Liver (tissue), 9 donors: ENCODE data around the gene JAZF1. TPM values are rescaled to one million over a fixed set of nuclear protein-coding genes. Genes with fewer than 3 reads are reported as not detected.

ENCODE experiments used
- DNase-seq: peaks from one replicate; pipeline ENCODE4 v3.0.0-alpha.2; 2017; ENCODE audit warnings: low spot score
- H3K27ac ChIP-seq, 2 donors: one replicate each; pipeline ENCODE4 v1.7.0; 2013; ENCODE audit warnings: inconsistent platforms in 2 of 2, low read length in 2 of 2, control low read depth in 1 of 2, low read depth in 1 of 2, mild to moderate bottlenecking in 1 of 2
- H3K27me3 ChIP-seq, 4 donors: one replicate each; pipeline versions ENCODE4 v1.6.1 to v1.7.0; 2013; ENCODE audit warnings: low read length in 3 of 4, inconsistent platforms in 1 of 4, mild to moderate bottlenecking in 1 of 4, moderate library complexity in 1 of 4; ENCODE audit not compliant: control insufficient read depth in 4 of 4, insufficient read depth in 4 of 4
- H3K36me3 ChIP-seq, 4 donors: one replicate each; pipeline versions ENCODE4 v1.6.1 to v1.7.0; 2013; ENCODE audit warnings: low read length in 3 of 4, mild to moderate bottlenecking in 3 of 4, low read depth in 1 of 4, moderate library complexity in 1 of 4; ENCODE audit not compliant: control insufficient read depth in 4 of 4, insufficient read depth in 3 of 4
- H3K4me1 ChIP-seq, 4 donors: one replicate each; pipeline versions ENCODE4 v1.6.1 to v1.7.0; 2013; ENCODE audit warnings: low read length in 3 of 4, mild to moderate bottlenecking in 3 of 4, moderate library complexity in 1 of 4; ENCODE audit not compliant: control insufficient read depth in 4 of 4, insufficient read depth in 4 of 4
- H3K4me3 ChIP-seq, 3 donors: one replicate each; pipeline versions ENCODE4 v1.6.1 to v1.7.0; 2013; ENCODE audit warnings: low read length in 3 of 3, control low read depth in 1 of 3, low read depth in 1 of 3, mild to moderate bottlenecking in 1 of 3
- H3K9ac ChIP-seq, 2 donors: one replicate each; pipeline ENCODE4 v1.7.0; 2013; ENCODE audit warnings: low read length in 2 of 2, mild to moderate bottlenecking in 2 of 2, moderate library complexity in 2 of 2, control low read depth in 1 of 2, low read depth in 1 of 2
- H3K9me3 ChIP-seq, 4 donors: one replicate each; pipeline versions ENCODE4 v1.6.1 to v1.7.0; 2013; ENCODE audit warnings: low read length in 3 of 4; ENCODE audit not compliant: control insufficient read depth in 4 of 4
- ATF3 ChIP-seq: IDR thresholded peaks from 2 replicates; pipeline ENCODE4 v1.6.1; 2016; ENCODE audit warnings: antibody characterized with exemption
- CTCF ChIP-seq: fragments of 150-350 bp; IDR thresholded peaks from 2 replicates; pipeline ENCODE4 v1.5.1; 2017; ENCODE audit warnings: improper control_type of control experiment, low read depth, low read length; ENCODE audit not compliant: missing input control
- EGR1 ChIP-seq, 2 donors: IDR thresholded peaks; 2 replicates each; pipeline ENCODE4 v1.6.1; 2016 to 2018; ENCODE audit warnings: antibody characterized with exemption in 2 of 2, low read depth in 2 of 2
- FOXA1 ChIP-seq: IDR thresholded peaks from 2 replicates; pipeline ENCODE4 v1.6.1; 2016; ENCODE audit warnings: antibody characterized with exemption
- FOXA2 ChIP-seq: IDR thresholded peaks from 2 replicates; pipeline ENCODE4 v1.6.1; 2016; ENCODE audit warnings: antibody characterized with exemption
- GABPA ChIP-seq, 2 donors: IDR thresholded peaks in 1 of 2; conservative IDR thresholded peaks in 1 of 2; 2 replicates each; pipeline ENCODE4 v1.6.1; 2016; ENCODE audit warnings: antibody characterized with exemption in 2 of 2, mild to moderate bottlenecking in 1 of 2, moderate library complexity in 1 of 2
- HNF4A ChIP-seq, 2 donors: conservative IDR thresholded peaks; 2 replicates each; pipeline ENCODE4 v1.6.1; 2016; ENCODE audit warnings: antibody characterized with exemption in 2 of 2, mild to moderate bottlenecking in 2 of 2
- HNF4G ChIP-seq: IDR thresholded peaks from 2 replicates; pipeline ENCODE4 v1.6.1; 2016; ENCODE audit warnings: antibody characterized with exemption
- JUND ChIP-seq, 2 donors: IDR thresholded peaks; 2 replicates each; pipeline ENCODE4 v1.6.1; 2016; ENCODE audit warnings: antibody characterized with exemption in 2 of 2
- NR2F2 ChIP-seq: IDR thresholded peaks from 2 replicates; pipeline ENCODE4 v1.6.1; 2016; ENCODE audit warnings: antibody characterized with exemption
- RAD21 ChIP-seq, 2 donors: IDR thresholded peaks; 2 replicates each; pipeline ENCODE4 v1.6.1; 2016; ENCODE audit warnings: antibody characterized with exemption in 2 of 2, mild to moderate bottlenecking in 2 of 2
- REST ChIP-seq: IDR thresholded peaks from 2 replicates; pipeline ENCODE4 v1.6.1; 2016; ENCODE audit warnings: antibody characterized with exemption, mild to moderate bottlenecking
- RXRA ChIP-seq, 2 donors: IDR thresholded peaks; 2 replicates each; pipeline ENCODE4 v1.6.1; 2017 to 2018; ENCODE audit warnings: antibody characterized with exemption in 2 of 2, mild to moderate bottlenecking in 1 of 2
- SP1 ChIP-seq: IDR thresholded peaks from 2 replicates; pipeline ENCODE4 v1.6.1; 2018; ENCODE audit warnings: antibody characterized with exemption, mild to moderate bottlenecking
- TAF1 ChIP-seq: conservative IDR thresholded peaks from 2 replicates; pipeline ENCODE4 v1.6.1; 2016; ENCODE audit warnings: antibody characterized with exemption, mild to moderate bottlenecking
- YY1 ChIP-seq: IDR thresholded peaks from 2 replicates; pipeline ENCODE4 v1.6.1; 2016; ENCODE audit warnings: antibody characterized with exemption, mild to moderate bottlenecking
- ZBTB33 ChIP-seq: IDR thresholded peaks from 2 replicates; pipeline ENCODE4 v1.6.1; 2016; ENCODE audit warnings: antibody characterized with exemption
- WGBS: extraction: QIAGEN DNeasy Blood & Tissue Kit; methylation state at CpG from one replicate; pipeline ENCODE4 v1.1.7; 2013; 5-methylcytosine and 5-hydroxymethylcytosine counted together
- polyA plus RNA-seq, 2 donors: library from polyadenylated mRNA; stranded (reverse) in 1 of 2; unstranded in 1 of 2; fragments of 200-250 nt in 1 of 2; fragments of >200 nt in 1 of 2; fragmentation: Nextera tagmentation in 1 of 2; extraction: Ambion mirVana in 1 of 2; gene quantifications; one replicate each; pipeline versions ENCODE4 v1.2.1 to v1.2.3, GENCODE V29; 2013 to 2015
- total RNA-seq, 2 donors: library from RNA; depleted of rRNA; stranded (reverse); fragments of >200 nt; gene quantifications; one replicate each; pipeline ENCODE4 v1.2.3, GENCODE V29; 2014
- TF ChIP-seq, protein P1 (sequence below): IDR thresholded peaks from 2 replicates; pipeline ENCODE4 v1.6.1; 2016; ENCODE audit warnings: antibody characterized with exemption
- donor health status: healthy.
- donor health status: healthy.
- donor health status: healthy.
- donor health status: healthy.
- donor health status: healthy.

The JAZF1 gene
- total and polyA plus RNA-seq, 4 donors = 2.7 to 17.8 (median 4.0) TPM

DNA sequence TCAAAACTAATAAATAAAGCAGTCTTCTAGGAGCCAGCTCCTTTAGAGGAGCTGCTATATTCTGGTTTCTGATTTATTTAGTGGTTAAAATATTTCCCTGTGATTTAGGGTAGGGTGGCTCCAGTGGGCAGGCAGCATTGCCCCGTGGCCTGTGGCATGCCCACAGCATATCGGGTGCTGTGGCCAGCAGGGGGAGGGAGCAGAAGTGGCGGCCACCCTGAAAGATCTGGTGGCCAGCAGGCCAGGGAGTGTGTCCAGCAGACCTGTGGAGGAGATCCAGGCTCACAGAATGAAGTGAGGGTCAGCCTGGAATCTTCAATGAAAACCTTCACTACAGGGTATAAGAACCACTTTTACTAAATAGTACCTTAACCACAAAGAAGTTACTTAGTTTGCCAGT, 251.5 kb downstream of the JAZF1 start:
- Histone ChIP-seq H3K27ac (no peak overlapping the region), H3K4me3 (no peak overlapping the region), H3K36me3 (no peaks in the 10 kb centered on the region), H3K9ac (no peak overlapping the region), H3K9me3 (no peaks in the 10 kb centered on the region), H3K4me1 (no peaks in the 10 kb centered on the region), H3K27me3 (no peaks in the 10 kb centered on the region)
- DNase-seq = no peak
- no peak for TF ChIP-seq NR2F2
- no peak for TF ChIP-seq HNF4A (conservative IDR thresholded peaks at IDR 0.05)
- TF ChIP-seq ATF3 = no peak
- TF ChIP-seq FOXA1 = no peak
- TF ChIP-seq GABPA (IDR thresholded peaks at IDR 0.05 in 1 of 2, conservative IDR thresholded peaks at IDR 0.05 in 1 of 2) = no peak
- WGBS = 95% methylated on average over 3 of the region's 3 CpGs

DNA sequence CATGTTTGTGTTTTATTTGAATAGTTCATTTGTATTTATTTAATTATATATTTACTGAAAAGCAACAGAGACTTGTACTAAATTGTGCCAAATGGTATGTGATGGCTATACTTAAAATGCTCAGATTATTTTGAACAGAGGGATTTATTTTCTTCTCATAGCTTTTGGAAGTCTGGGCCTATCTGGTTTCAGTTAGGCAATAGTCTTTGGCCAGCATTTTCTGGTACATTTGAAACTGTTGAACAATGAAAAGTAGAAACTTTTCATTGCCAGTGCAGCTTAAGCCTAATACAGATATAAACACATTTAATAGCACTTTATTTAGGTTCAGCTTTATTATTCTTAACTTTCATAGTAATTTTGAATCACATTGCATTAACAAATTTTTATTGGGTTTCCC, 252.6 kb downstream of the JAZF1 start:
- DNase-seq = no peak
- no peaks in the 10 kb centered on the region for H3K36me3 ChIP-seq
- no peaks in the 10 kb centered on the region for H3K27me3 ChIP-seq
- no peaks in the 10 kb centered on the region for H3K4me1 ChIP-seq
- H3K4me3 ChIP-seq = no peak overlapping the region
- no peak for TF ChIP-seq ATF3
- no peak for TF ChIP-seq RXRA (IDR thresholded peaks at IDR 0.05)
- no peak for TF ChIP-seq GABPA (IDR thresholded peaks at IDR 0.05 in 1 of 2, conservative IDR thresholded peaks at IDR 0.05 in 1 of 2)
- no peak for TF ChIP-seq FOXA1
- TF ChIP-seq RAD21 (IDR thresholded peaks at IDR 0.05) = no peak
- H3K27ac ChIP-seq = no peak overlapping the region
- no peak overlapping the region for H3K9ac ChIP-seq
- H3K9me3 ChIP-seq = no peaks in the 10 kb centered on the region

DNA sequence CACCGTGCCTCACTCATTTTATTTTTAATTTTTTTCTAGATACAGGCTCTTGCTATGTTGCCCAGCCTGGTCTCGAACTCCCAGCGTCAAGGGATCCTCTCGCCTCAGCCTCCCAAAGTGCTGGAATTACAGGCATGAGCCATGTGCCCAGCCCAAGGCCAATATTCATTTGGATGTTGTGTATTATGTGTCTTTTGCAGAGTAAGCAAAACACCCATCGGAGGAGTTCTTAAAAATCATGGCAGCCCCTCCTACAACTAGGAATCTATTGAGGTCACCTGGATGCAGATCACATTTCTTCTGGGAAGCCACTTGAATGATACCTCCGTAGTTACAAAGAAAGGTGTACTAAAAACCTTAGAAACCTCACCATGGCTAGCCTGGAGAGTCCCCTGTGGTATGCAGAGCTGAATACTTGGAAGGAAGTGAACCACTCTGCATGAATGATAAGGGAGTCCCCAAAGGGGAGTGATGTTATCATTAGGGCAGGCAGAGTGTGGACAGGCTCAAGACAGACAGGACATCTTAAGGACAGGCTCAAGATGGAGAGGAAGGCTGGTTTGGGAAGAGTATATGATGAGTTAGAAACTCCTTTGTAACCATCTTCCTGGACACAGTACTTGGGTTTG, 254.9 kb downstream of the JAZF1 start:
- no peak for TF ChIP-seq ATF3
- TF ChIP-seq HNF4A (conservative IDR thresholded peaks at IDR 0.05) = no peak
- no peak for TF ChIP-seq CTCF
- no peak for TF ChIP-seq SP1
- TF ChIP-seq HNF4G = no peak
- TF ChIP-seq FOXA1 = no peak
- TF ChIP-seq ZBTB33 = no peak
- TF ChIP-seq JUND (IDR thresholded peaks at IDR 0.05) = no peak
- TF ChIP-seq RXRA (IDR thresholded peaks at IDR 0.05) = no peak
- TF ChIP-seq, protein P1, sequence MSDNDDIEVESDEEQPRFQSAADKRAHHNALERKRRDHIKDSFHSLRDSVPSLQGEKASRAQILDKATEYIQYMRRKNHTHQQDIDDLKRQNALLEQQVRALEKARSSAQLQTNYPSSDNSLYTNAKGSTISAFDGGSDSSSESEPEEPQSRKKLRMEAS = no peak
- no peak for TF ChIP-seq EGR1 (IDR thresholded peaks at IDR 0.05; ENCODE audit: low read depth in 2 of 2)
- no peak for TF ChIP-seq TAF1
- no peak for TF ChIP-seq GABPA (IDR thresholded peaks at IDR 0.05 in 1 of 2, conservative IDR thresholded peaks at IDR 0.05 in 1 of 2)
- TF ChIP-seq RAD21 (IDR thresholded peaks at IDR 0.05) = no peak
- TF ChIP-seq REST = no peak
- no peak for TF ChIP-seq NR2F2
- TF ChIP-seq YY1 = no peak
- TF ChIP-seq FOXA2 = no peak
- Histone ChIP-seq H3K4me3 (no peak overlapping the region), H3K9ac (no peak overlapping the region), H3K27me3 (no peaks in the 10 kb centered on the region), H3K36me3 (no peaks in the 10 kb centered on the region), H3K27ac (no peak overlapping the region), H3K4me1 (peaks cover 0 to 2% (median 1%) of the 10 kb centered on the region in 4 donors), H3K9me3 (no peaks in the 10 kb centered on the region)
- WGBS = 96% methylated on average over 6 of the region's 6 CpGs
- DNase-seq = no peak
